Colonic mucosa (tissue), 4 donors: Measurements from ENCODE around the gene ASB3. TPM values are rescaled to one million over a fixed set of nuclear protein-coding genes. Genes with fewer than 3 reads are reported as not detected.
"Not testable (repeated sequence)": the region's sequence is repeated elsewhere in the genome, so short reads cannot be mapped to it uniquely, and the experiment has no call there.

Experiments
- DNase-seq: peaks from one replicate; pipeline ENCODE4 v3.0.0-alpha.2; 2020
- H3K27ac ChIP-seq: fragments of 200-600 bp; one replicate; pipeline ENCODE4 v1.8.0; 2021
- H3K27me3 ChIP-seq: fragments of 200-600 bp; one replicate; pipeline ENCODE4 v1.8.0; 2021
- H3K36me3 ChIP-seq: fragments of 200-600 bp; one replicate; pipeline ENCODE4 v1.8.0; 2021
- H3K4me1 ChIP-seq: fragments of 200-600 bp; one replicate; pipeline ENCODE4 v1.8.0; 2021; ENCODE audit warnings: mild to moderate bottlenecking
- H3K4me3 ChIP-seq: fragments of 200-600 bp; one replicate; pipeline ENCODE4 v1.8.0; 2021
- H3K9ac ChIP-seq, 2 donors: one replicate each; pipeline ENCODE4 v1.7.0; 2013; ENCODE audit warnings: control low read depth in 2 of 2, low read depth in 2 of 2, low read length in 2 of 2
- H3K9me3 ChIP-seq: fragments of 200-600 bp; one replicate; pipeline ENCODE4 v1.8.0; 2021
- intact Hi-C: fragments of 100-400 bp; cut with DNase I; formaldehyde crosslinking; loops from one replicate; pipeline ENCODE4 v1.14.1; 2022
- total RNA-seq, 2 donors: library from RNA; stranded (reverse); fragmentation: NEBNext Ultra II Directional in 1 of 2; extraction: Animal tissue kit (Norgen Biotek cat#: 25700) in 1 of 2; gene quantifications; one replicate each; pipeline ENCODE4 v1.2.1, GENCODE V29; 2021
- TF ChIP-seq, protein P1 (sequence below): fragments of 200-600 bp; IDR thresholded peaks from one replicate; pipeline ENCODE4 v1.8.0; 2022; ENCODE audit warnings: antibody characterized with exemption, mild to moderate bottlenecking
- donor health status: healthy.
- donor health status: DM: no; HTN: no; CAD: no.
- donor health status: DM: no; HTN: no; CAD: no.

Gene ASB3
- total RNA-seq, 2 donors from 2014 or later, result 9.9 to 12.3 TPM

DNA sequence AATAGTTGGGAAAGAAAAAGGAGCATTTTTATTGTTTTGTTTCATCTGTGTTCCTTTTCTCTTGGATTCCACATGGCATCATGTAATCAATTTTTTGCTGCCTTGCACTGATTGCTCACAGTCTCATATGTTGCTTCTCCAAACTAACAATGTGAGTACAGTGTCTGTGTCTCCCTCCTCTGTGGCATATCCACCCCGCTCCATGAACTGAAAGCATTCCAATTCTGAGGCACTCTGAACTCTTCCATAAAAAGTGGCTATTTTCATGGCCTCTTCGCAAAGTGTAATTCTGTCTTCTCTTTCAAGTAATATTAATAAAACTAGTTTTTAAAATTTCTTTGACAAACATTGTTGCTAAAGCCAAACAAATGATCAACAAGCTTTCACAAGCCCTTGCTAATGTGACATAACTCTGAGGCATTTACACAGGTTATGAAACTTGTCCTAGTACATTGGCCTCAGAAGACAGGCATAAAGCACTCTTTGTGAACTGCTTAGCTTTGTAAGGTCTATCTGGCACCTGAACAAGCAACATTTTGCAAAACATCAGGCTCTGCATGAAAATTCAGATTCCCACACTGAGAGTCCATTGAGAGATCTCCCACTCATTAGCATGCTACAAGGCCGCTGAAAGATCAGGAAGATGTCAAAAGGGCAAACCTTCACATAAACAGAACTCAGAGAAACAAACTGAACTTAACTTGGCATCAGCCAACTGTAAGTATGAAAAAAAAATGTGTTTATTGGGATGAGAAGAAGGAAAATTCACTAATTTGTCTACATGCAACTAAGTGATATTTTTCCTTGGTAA lies 40.0 kb upstream of the ASB3 start:
- H3K4me3 ChIP-seq, result no peak overlapping the region
- H3K27me3 ChIP-seq, result no peaks in the 10 kb centered on the region
- no peak for DNase-seq
- H3K27ac ChIP-seq, result no peak overlapping the region
- intact Hi-C loops, result no loop called here
- TF ChIP-seq, protein P1, sequence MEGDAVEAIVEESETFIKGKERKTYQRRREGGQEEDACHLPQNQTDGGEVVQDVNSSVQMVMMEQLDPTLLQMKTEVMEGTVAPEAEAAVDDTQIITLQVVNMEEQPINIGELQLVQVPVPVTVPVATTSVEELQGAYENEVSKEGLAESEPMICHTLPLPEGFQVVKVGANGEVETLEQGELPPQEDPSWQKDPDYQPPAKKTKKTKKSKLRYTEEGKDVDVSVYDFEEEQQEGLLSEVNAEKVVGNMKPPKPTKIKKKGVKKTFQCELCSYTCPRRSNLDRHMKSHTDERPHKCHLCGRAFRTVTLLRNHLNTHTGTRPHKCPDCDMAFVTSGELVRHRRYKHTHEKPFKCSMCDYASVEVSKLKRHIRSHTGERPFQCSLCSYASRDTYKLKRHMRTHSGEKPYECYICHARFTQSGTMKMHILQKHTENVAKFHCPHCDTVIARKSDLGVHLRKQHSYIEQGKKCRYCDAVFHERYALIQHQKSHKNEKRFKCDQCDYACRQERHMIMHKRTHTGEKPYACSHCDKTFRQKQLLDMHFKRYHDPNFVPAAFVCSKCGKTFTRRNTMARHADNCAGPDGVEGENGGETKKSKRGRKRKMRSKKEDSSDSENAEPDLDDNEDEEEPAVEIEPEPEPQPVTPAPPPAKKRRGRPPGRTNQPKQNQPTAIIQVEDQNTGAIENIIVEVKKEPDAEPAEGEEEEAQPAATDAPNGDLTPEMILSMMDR, result no peak
- H3K9me3 ChIP-seq, result no peaks in the 10 kb centered on the region
- H3K4me1 ChIP-seq, result no peaks in the 10 kb centered on the region
- H3K36me3 ChIP-seq, result no peaks in the 10 kb centered on the region
- no peak overlapping the region for H3K9ac ChIP-seq

- Histone ChIP-seq H3K4me3 (no peak overlapping the region), H3K4me1 (no peaks in the 10 kb centered on the region), H3K36me3 (no peaks in the 10 kb centered on the region), H3K9ac (no peak overlapping the region), H3K27ac (no peak overlapping the region), H3K27me3 (no peaks in the 10 kb centered on the region), H3K9me3 (no peaks in the 10 kb centered on the region)
- intact Hi-C loops, result no loop called here
- no peak for DNase-seq
- TF ChIP-seq, protein P1, result no peak
These were observed 39.3 kb upstream of the ASB3 start for GRCh38 chr2:53826030-53826410.

- peak; percentile 24 for DNase-seq
- H3K27me3 ChIP-seq, H3K4me3 ChIP-seq, H3K36me3 ChIP-seq, H3K9ac ChIP-seq, H3K27ac ChIP-seq, H3K4me1 ChIP-seq, intact Hi-C loops, H3K9me3 ChIP-seq: not testable (repeated sequence)
- TF ChIP-seq, protein P1, result peak; percentile 13
These were observed 36.9 kb upstream of the ASB3 start for GRCh38 chr2:53823639-53824038.

DNA sequence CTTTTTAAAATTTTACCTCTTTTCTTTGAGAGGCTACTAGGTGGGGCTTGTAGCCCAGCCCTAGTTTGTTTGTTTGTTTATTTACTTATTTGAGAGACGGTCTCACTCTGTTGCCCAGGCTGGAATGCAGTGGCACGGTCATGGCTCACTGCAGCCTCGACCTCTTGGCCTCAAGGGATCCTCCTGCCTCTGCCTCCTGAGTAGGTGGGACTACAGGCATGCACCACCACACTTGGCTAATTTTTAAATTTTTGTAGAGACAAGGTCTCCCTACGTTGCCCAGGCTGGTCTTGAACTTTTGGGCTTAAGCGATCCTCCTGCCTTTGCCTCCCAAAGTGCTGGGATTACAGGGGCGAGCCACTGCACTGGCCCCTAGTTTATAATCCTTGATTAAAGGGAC lies 35.1 kb upstream of the ASB3 start:
- H3K9ac ChIP-seq, result no peak overlapping the region
- no peak overlapping the region for H3K4me3 ChIP-seq
- no peaks in the 10 kb centered on the region for H3K27me3 ChIP-seq
- no peaks in the 10 kb centered on the region for H3K9me3 ChIP-seq
- no peak for DNase-seq
- H3K27ac ChIP-seq, result no peak overlapping the region
- intact Hi-C loops, result no loop called here
- H3K36me3 ChIP-seq, result no peaks in the 10 kb centered on the region
- no peaks in the 10 kb centered on the region for H3K4me1 ChIP-seq
- TF ChIP-seq, protein P1, result no peak

GRCh38 chr2:53820711-53821110 lies 34.0 kb upstream of the ASB3 start:
- H3K4me3 ChIP-seq, result no peak overlapping the region
- DNase-seq, result no peak
- intact Hi-C loops, result no loop called here
- H3K9ac ChIP-seq, result no peak overlapping the region
- H3K9me3 ChIP-seq, result no peaks in the 10 kb centered on the region
- H3K4me1 ChIP-seq, result no peaks in the 10 kb centered on the region
- no peaks in the 10 kb centered on the region for H3K36me3 ChIP-seq
- no peaks in the 10 kb centered on the region for H3K27me3 ChIP-seq
- H3K27ac ChIP-seq, result no peak overlapping the region
- TF ChIP-seq, protein P1, result no peak
